ENCODE measurements around the gene KCND2. TPM values are rescaled to one million over a fixed set of nuclear protein-coding genes. Genes with fewer than 3 reads are reported as not detected.

KCND2 gene
- polyA plus RNA-seq, 1 of the 3 experiments (the other 2 are of a cell fraction) = not detected

DNA sequence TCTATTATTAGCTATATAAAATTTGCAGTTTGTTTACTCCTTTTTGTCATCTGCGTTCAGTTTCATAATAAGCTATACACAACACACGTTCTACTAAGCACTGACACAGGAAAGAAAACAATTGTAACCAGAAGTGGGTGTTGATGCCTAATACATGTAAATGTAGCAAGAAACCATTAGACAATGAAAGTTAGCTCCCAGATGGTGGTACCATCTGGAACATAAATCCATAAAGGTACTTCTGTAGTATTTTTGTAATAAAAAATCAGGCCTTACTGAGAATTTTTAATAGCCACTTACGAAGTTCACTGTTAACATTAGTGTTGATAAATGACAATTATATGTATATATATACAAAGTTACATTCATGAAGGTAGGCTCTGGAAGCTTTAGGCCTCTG lies 194.7 kb downstream of the KCND2 start (continued):
- TF ChIP-seq, protein P1, sequence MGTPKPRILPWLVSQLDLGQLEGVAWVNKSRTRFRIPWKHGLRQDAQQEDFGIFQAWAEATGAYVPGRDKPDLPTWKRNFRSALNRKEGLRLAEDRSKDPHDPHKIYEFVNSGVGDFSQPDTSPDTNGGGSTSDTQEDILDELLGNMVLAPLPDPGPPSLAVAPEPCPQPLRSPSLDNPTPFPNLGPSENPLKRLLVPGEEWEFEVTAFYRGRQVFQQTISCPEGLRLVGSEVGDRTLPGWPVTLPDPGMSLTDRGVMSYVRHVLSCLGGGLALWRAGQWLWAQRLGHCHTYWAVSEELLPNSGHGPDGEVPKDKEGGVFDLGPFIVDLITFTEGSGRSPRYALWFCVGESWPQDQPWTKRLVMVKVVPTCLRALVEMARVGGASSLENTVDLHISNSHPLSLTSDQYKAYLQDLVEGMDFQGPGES (IDR thresholded peaks at IDR 0.05; ENCODE audit: low read depth, low read length) = no peak
- TF ChIP-seq, protein P2, sequence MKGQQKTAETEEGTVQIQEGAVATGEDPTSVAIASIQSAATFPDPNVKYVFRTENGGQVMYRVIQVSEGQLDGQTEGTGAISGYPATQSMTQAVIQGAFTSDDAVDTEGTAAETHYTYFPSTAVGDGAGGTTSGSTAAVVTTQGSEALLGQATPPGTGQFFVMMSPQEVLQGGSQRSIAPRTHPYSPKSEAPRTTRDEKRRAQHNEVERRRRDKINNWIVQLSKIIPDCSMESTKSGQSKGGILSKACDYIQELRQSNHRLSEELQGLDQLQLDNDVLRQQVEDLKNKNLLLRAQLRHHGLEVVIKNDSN (IDR thresholded peaks at IDR 0.05; ENCODE audit: borderline replicate concordance, low read depth) = no peak

DNA sequence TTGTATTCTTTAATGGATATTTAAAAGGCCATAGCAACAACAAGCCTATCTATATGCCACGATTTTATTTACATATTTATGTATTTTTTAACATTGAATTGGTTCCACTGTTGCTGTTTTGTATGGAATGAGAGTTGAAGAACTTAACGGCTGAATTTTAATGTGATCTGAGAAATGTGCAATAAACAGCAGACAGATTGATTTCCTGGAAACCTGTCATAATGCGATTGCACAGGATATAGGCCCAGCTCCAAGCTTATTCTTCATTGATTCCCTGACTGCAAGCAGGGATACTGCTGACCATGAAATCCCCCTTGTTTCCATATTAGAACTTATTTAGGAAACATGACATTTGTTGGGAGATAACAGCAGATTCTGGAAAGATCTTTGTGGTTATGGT lies 195.6 kb downstream of the KCND2 start:
- no peaks in the 10 kb centered on the region; a peak in 1 of 4 replicates for H3K4me1 ChIP-seq (ENCODE audit: control insufficient read depth in 1 of 2, insufficient read depth in 2 of 2, low read depth in 1 of 2, low read length in 1 of 2)
- no peak overlapping the region for H3K4me3 ChIP-seq (ENCODE audit: low read depth in 2 of 2, low read length in 1 of 2)
- POLR2A ChIA-PET = no interaction called here

More for the DNA sequence above, 195.6 kb downstream of the KCND2 start:
- WGBS (ENCODE audit: low lambda C conversion rate) = 24% methylated on average over 3 of the region's 3 CpGs
- H3K9me3 ChIP-seq = no peaks in the 10 kb centered on the region
- no peak for DNase-seq
- H4K20me1 ChIP-seq (ENCODE audit: insufficient read depth) = no peaks in the 10 kb centered on the region
- no peaks in the 10 kb centered on the region for H3F3A ChIP-seq (replicated peaks; ENCODE audit: insufficient read depth)
- H3K27ac ChIP-seq (ENCODE audit: low read depth in 2 of 2, low read length in 1 of 2) = no peak overlapping the region
- no peak overlapping the region for H3K4me2 ChIP-seq
- H3K79me2 ChIP-seq (ENCODE audit: insufficient read depth) = no peaks in the 10 kb centered on the region
- no peaks in the 10 kb centered on the region for H3K36me3 ChIP-seq (replicated peaks in 1 of 2; ENCODE audit: control insufficient read depth in 1 of 2, insufficient read depth in 2 of 2, low read length in 1 of 2)
- no peaks in the 10 kb centered on the region for H3K27me3 ChIP-seq (ENCODE audit: insufficient read depth)
- no peaks in the 10 kb centered on the region for H3K9me2 ChIP-seq
- no peak for TF ChIP-seq CHD2 (IDR thresholded peaks at IDR 0.05; ENCODE audit: low read length, partially characterized antibody)
- TF ChIP-seq EP300 (IDR thresholded peaks at IDR 0.05; ENCODE audit: borderline replicate concordance in 1 of 2, low read depth in 1 of 2, low read length in 1 of 2) = no peak
- TF ChIP-seq, protein P3, sequence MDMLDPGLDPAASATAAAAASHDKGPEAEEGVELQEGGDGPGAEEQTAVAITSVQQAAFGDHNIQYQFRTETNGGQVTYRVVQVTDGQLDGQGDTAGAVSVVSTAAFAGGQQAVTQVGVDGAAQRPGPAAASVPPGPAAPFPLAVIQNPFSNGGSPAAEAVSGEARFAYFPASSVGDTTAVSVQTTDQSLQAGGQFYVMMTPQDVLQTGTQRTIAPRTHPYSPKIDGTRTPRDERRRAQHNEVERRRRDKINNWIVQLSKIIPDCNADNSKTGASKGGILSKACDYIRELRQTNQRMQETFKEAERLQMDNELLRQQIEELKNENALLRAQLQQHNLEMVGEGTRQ (IDR thresholded peaks at IDR 0.05; ENCODE audit: borderline replicate concordance, low read depth, low read length) = no peak
- TF ChIP-seq FOXJ3 (CRISPR knock-in tag; IDR thresholded peaks at IDR 0.05) = no peak
- no peak for TF ChIP-seq SMC3 (IDR thresholded peaks at IDR 0.05; ENCODE audit: low read depth, low read length)
- TF ChIP-seq SIN3A (IDR thresholded peaks at IDR 0.05; ENCODE audit: borderline replicate concordance, low read depth, low read length) = no peak
- TF ChIP-seq TEAD4 (IDR thresholded peaks at IDR 0.05; ENCODE audit: borderline replicate concordance, insufficient read depth) = no peak
- TF ChIP-seq GATA2 (CRISPR knock-in tag; IDR thresholded peaks at IDR 0.05) = no peak
- TF ChIP-seq, protein P4, sequence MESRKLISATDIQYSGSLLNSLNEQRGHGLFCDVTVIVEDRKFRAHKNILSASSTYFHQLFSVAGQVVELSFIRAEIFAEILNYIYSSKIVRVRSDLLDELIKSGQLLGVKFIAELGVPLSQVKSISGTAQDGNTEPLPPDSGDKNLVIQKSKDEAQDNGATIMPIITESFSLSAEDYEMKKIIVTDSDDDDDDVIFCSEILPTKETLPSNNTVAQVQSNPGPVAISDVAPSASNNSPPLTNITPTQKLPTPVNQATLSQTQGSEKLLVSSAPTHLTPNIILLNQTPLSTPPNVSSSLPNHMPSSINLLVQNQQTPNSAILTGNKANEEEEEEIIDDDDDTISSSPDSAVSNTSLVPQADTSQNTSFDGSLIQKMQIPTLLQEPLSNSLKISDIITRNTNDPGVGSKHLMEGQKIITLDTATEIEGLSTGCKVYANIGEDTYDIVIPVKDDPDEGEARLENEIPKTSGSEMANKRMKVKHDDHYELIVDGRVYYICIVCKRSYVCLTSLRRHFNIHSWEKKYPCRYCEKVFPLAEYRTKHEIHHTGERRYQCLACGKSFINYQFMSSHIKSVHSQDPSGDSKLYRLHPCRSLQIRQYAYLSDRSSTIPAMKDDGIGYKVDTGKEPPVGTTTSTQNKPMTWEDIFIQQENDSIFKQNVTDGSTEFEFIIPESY (IDR thresholded peaks at IDR 0.05; ENCODE audit: borderline replicate concordance, low read depth) = no peak
- no peak for TF ChIP-seq TCF12 (IDR thresholded peaks at IDR 0.05)
- TF ChIP-seq MXI1 (IDR thresholded peaks at IDR 0.05; ENCODE audit: low read depth, low read length) = no peak
- TF ChIP-seq YY1 (IDR thresholded peaks at IDR 0.05; ENCODE audit: low read depth) = no peak
- no peak overlapping the region for H2AFZ ChIP-seq (ENCODE audit: low read depth)
- CTCF ChIA-PET = no interaction called here
- H3K9ac ChIP-seq = no peak overlapping the region
